HT1080 (cell line): Measurements from ENCODE around the gene DYRK3. TPM values are rescaled to one million over a fixed set of nuclear protein-coding genes. Genes with fewer than 3 reads are reported as not detected.
"Not testable (repeated sequence)": the region's sequence is repeated elsewhere in the genome, so short reads cannot be mapped to it uniquely, and the experiment has no call there.

Source experiments
- DNase-seq: peaks from one replicate; pipeline ENCODE4 v3.0.0-alpha.2; 2015; ENCODE audit warnings: low read depth
- polyA plus RNA-seq, 2 experiments: library from polyadenylated mRNA; depleted of rRNA; stranded (reverse); fragments of >200 nt; gene quantifications; 2 replicates each; pipeline ENCODE4 v1.2.3, GENCODE V29; 2015
- total RNA-seq: library from RNA; depleted of rRNA; stranded (reverse); fragments of >200 nt; shearing (Covaris generic); gene quantifications from 2 replicates; pipeline ENCODE4 v1.2.3, GENCODE V29; 2014; rRNA removed

The DYRK3 gene
- 40.4 and 43.0 TPM in 2 replicates for total RNA-seq
- 22.8 and 25.1 TPM in 2 replicates for polyA plus RNA-seq (2015; cell fraction: cytosol; rRNA removed)
- polyA plus RNA-seq (2015; cell fraction: nucleus; rRNA removed), result 34.3 and 35.3 TPM in 2 replicates

GRCh38 chr1:206635080-206635977 is at the start of gene DYRK3:
DYRK3 (plus strand) TSS chr1:206635536; CDS start chr1:206635704, 168 bp downstream.
- peak; percentile 93 for DNase-seq

DNA sequence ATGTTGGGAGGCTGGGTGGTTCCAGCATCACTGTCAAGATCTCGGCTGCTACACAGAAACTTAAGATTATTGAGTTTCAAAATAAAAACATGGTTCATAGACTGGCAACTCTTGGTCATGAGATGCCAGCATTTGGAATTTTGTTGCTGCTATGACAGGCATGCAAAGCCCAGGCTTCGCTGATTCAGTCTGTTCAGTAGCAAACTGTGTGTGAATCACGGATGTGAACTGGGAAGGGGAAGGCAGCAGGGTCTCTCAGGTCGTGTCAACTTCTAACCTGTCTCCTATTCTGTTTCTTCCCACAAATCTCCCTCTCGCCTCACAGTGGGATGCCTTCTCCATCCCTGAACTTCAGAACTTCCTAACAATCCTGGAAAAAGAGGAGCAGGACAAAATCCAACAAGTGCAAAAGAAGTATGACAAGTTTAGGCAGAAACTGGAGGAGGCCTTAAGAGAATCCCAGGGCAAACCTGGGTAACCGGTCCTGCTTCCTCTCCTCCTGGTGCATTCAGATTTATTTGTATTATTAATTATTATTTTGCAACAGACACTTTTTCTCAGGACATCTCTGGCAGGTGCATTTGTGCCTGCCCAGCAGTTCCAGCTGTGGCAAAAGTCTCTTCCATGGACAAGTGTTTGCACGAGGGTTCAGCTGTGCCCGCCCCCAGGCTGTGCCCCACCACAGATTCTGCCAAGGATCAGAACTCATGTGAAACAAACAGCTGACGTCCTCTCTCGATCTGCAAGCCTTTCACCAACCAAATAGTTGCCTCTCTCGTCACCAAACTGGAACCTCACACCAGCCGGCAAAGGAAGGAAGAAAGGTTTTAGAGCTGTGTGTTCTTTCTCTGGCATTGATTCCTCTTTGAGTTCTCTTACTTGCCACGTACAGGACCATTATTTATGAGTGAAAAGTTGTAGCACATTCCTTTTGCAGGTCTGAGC is 48.6 kb upstream of the DYRK3 start:
- no peak for DNase-seq

- no peak for DNase-seq
Observed at GRCh38 chr1:206587904-206588303, 47.4 kb upstream of the DYRK3 start.

- no peak for DNase-seq
Observed at GRCh38 chr1:206588492-206588891, 46.8 kb upstream of the DYRK3 start.

DNA sequence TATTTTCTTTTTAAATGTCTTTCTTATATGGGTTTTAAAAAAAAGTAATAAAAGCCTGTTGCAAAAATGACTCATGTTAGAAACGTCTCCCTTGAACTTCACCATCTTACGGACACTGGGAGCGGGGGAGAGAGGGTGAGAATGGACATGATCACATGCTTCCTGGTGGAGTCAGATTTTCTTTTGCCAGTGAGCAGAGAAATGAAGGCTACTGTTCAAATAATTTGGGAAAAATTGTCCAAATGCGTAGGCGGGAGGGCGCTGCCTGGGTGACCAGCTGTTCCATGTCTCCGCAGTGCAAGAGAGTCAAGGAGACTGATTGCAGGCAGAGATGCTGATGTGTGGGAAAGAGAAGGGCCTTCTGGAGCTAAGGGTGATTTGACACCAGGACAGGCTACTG is 46.1 kb upstream of the DYRK3 start:
- DNase-seq, result peak; percentile 88

- DNase-seq, result peak; percentile 89
Observed at GRCh38 chr1:206590025-206590758, 45.1 kb upstream of the DYRK3 start.

- no peak for DNase-seq
Observed at GRCh38 chr1:206591226-206591625, 44.1 kb upstream of the DYRK3 start.

- no peak for DNase-seq
Observed at GRCh38 chr1:206591696-206592095, 43.6 kb upstream of the DYRK3 start.

- DNase-seq, result no peak
Observed at GRCh38 chr1:206593351-206593925, 41.9 kb upstream of the DYRK3 start.

- DNase-seq, result no peak
Observed at GRCh38 chr1:206595581-206596318, 39.6 kb upstream of the DYRK3 start.

- DNase-seq, result no peak
Observed at GRCh38 chr1:206596319-206596666, 39.0 kb upstream of the DYRK3 start.

- DNase-seq, result no peak
Observed at GRCh38 chr1:206600527-206600926, 34.8 kb upstream of the DYRK3 start.

DNA sequence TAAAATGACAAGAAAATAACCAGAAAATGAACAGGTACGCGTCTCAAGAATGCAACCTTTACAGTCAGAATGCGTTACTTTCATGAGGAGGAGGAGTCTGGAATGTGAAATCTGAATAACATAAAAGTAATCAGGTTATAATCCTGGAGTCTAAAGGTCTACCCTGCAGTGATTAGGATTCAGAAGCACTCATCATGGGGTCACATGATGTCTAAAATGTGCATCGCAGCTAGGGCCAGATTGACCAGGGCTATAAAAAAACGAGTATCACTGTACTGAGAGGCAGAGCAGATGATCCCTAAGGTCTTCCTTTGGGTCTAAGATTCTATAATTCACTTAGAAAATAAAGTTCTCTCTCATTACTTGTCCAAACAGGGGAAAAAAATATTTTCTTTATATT is 30.5 kb upstream of the DYRK3 start:
- no peak for DNase-seq

DNA sequence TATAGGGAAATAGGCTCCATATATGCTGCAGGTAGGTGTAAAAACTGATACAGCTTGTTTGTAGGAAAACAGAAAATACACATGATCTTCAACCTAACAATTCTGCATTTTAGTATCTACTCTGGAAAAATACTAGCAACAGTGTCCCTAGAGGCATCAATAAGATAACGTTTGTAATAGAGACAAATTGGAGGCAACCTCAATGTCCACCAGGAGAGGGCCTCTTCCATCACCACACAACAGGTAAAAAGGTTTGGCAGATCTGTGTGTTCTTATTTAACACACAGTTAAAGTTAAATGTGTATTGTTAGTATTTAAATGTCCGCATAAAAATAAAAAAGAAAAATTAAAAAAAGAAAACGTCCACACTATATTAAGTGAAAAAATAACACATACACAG is 28.5 kb upstream of the DYRK3 start:
- peak; percentile 71 for DNase-seq

- peak; percentile 48 for DNase-seq
Observed at GRCh38 chr1:206608108-206608698, 27.1 kb upstream of the DYRK3 start.

DNA sequence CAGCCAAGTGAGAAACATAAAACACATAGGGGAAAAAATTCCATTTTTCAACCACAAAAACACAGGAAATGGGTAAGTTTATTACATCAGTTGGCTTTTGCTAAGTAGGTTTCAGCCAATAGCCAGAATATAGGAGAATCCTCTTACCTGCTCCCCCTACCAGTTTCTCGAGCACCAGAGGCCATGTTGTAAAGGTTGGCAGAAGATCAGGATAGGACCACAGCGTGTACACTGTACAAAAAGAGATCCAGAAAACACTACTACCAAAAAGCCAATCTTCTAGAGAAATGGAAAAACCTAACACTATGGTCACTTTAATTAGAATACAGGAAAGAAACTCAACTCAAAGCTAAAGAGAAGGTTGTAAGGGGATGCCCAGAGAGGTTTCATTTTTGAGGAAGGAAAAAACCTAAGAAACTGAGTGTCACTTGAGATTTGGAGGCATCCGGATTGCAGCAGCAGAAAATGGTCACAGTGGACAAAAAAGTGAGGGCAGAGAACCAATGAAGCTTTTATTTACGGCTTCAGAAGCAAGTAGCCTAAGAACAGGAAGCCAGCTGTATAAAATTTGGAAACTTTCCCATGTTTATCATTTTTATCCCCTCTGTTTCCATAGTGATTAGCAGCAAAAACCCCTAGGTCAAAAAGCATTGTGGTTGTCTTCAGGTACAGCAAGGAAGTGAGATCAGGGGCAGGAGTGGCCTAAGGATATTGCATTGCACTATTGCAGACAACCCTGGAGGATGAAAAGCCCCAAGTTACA is 25.9 kb upstream of the DYRK3 start:
- peak; percentile 12 for DNase-seq

DNA sequence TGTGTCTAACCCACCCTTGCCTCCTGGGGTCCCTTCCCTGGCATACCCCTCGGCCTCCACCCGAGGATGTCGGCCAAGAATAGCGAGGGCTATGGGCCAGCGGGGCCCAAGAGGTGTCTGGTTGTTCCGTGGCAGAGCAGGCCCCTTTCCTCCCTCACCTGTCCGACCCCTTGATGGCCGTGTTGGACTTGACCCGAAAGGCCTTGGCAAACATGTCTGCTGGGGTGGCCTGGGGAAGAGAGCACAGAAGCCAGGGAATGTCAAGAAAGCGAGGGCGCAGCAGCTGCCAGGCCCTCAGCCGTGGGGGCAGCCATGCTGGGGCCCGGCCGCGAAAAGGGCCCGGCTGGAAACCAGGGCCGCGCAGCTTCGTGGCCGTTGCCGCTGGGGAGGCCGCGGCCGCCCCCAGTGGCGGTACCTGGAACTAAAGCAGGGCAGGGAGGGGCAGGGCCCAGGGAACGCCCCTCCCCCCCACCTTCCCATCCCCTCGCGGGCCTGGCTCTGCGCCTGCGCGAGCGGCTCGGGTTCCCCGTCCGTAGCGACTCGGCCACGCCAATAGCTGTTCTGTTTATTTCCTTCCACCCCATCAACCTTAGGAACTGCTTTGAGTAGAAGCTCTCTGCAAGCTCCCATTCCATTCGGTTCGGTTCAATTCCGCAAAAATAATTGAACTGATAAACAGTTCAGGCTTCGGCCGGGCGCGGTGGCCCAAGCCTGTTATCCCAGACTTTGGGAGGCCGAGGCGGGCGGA is 23.0 kb upstream of the DYRK3 start, which contains the start of gene EIF2D:
Gene EIF2D, minus strand, starts transcription at position 337 of the 748 bp plus-strand sequence. Its CDS starts 123 bp downstream, at position 214.
- peak; percentile 91 for DNase-seq

GRCh38 chr1:206626396-206626795 is 8.9 kb upstream of the DYRK3 start:
- DNase-seq, result not testable (repeated sequence)
